Skeletal muscle tissue (tissue), 4 donors: ENCODE data around the gene POLH. TPM values are rescaled to one million over a fixed set of nuclear protein-coding genes. Genes with fewer than 3 reads are reported as not detected.
A peak's percentile ranks its signal among the peaks of the same experiment; 100 is the strongest.
"Not testable (repeated sequence)": the region's sequence is repeated elsewhere in the genome, so short reads cannot be mapped to it uniquely, and the experiment has no call there.

ENCODE experiments used
- H3K27ac ChIP-seq: one replicate; pipeline ENCODE4 v1.7.0; 2013; ENCODE audit warnings: mild to moderate bottlenecking, low read depth, low read length, inconsistent platforms
- H3K27me3 ChIP-seq, 3 donors: one replicate each; pipeline ENCODE4 v1.7.0; 2013; ENCODE audit warnings: low read length in 3 of 3; ENCODE audit not compliant: control insufficient read depth in 3 of 3, insufficient read depth in 3 of 3
- H3K36me3 ChIP-seq, 3 donors: one replicate each; pipeline ENCODE4 v1.7.0; 2013; ENCODE audit warnings: low read length in 3 of 3; ENCODE audit not compliant: control insufficient read depth in 3 of 3, insufficient read depth in 3 of 3
- H3K4me1 ChIP-seq, 3 donors: one replicate each; pipeline ENCODE4 v1.7.0; 2013; ENCODE audit warnings: low read length in 3 of 3, mild to moderate bottlenecking in 3 of 3; ENCODE audit not compliant: control insufficient read depth in 3 of 3, insufficient read depth in 3 of 3
- H3K4me3 ChIP-seq, 3 donors: one replicate each; pipeline ENCODE4 v1.7.0; 2013; ENCODE audit warnings: low read length in 3 of 3
- H3K9ac ChIP-seq, 3 donors: one replicate each; pipeline ENCODE4 v1.7.0; 2013; ENCODE audit warnings: low read length in 3 of 3, mild to moderate bottlenecking in 3 of 3, moderate library complexity in 2 of 3, low read depth in 1 of 3
- H3K9me3 ChIP-seq, 3 donors: one replicate each; pipeline ENCODE4 v1.7.0; 2013; ENCODE audit warnings: low read length in 3 of 3; ENCODE audit not compliant: control insufficient read depth in 3 of 3
- total RNA-seq: library from RNA; depleted of rRNA; stranded (reverse); fragments of >200 nt; gene quantifications from one replicate; pipeline ENCODE4 v1.2.3, GENCODE V29; 2014
- donor health status: Osteomylitis.

The POLH gene
- total RNA-seq, 1 donor from 2014 or later, result 9.9 TPM

- no peaks in the 10 kb centered on the region for H3K27me3 ChIP-seq
- peaks cover 13 to 18% (median 15%) of the 10 kb centered on the region in 3 donors for H3K36me3 ChIP-seq
- peak within 1 kb of the TSS; percentile 32 to 72 (median 33) for H3K9ac ChIP-seq
- peak within 1 kb of the TSS; percentile 59 to 69 (median 65) for H3K4me3 ChIP-seq
- peaks cover 3 to 18% (median 5%) of the 10 kb centered on the region in 3 donors for H3K4me1 ChIP-seq
- no peak within 1 kb of the TSS for H3K27ac ChIP-seq
- no peaks in the 10 kb centered on the region for H3K9me3 ChIP-seq
Observed at GRCh38 chr6:43644940-43645612, 69.1 kb downstream of the POLH start, which contains the start of gene RSPH9. TSS of gene RSPH9 (plus strand) at chr6:43645036. CDS start at chr6:43645099, 63 bp downstream.

- Histone ChIP-seq H3K27ac (no peak overlapping the region), H3K9me3 (no peaks in the 10 kb centered on the region), H3K36me3 (peaks cover 8 to 13% (median 10%) of the 10 kb centered on the region in 3 donors), H3K4me1 (peaks cover 3 to 14% (median 5%) of the 10 kb centered on the region in 3 donors), H3K9ac (peak overlapping the region; percentile 32 to 62 (median 33)), H3K4me3 (peak overlapping the region; percentile 49 to 65 (median 65)), H3K27me3 (no peaks in the 10 kb centered on the region)
Observed at GRCh38 chr6:43645613-43645964, 69.6 kb downstream of the POLH start.

- no peaks in the 10 kb centered on the region for H3K9me3 ChIP-seq
- H3K36me3 ChIP-seq, result peaks cover 0 to 1% (median 0%) of the 10 kb centered on the region in 3 donors
- no peak overlapping the region for H3K4me3 ChIP-seq
- H3K9ac ChIP-seq, result no peak overlapping the region
- H3K4me1 ChIP-seq, result peaks cover 3 to 8% (median 5%) of the 10 kb centered on the region in 3 donors
- H3K27me3 ChIP-seq, result no peaks in the 10 kb centered on the region
- no peak overlapping the region for H3K27ac ChIP-seq
Observed at GRCh38 chr6:43647613-43648012, 71.6 kb downstream of the POLH start.

GRCh38 chr6:43648248-43648647 is 72.3 kb downstream of the POLH start:
- Histone ChIP-seq H3K27ac (no peak overlapping the region), H3K9me3 (no peaks in the 10 kb centered on the region), H3K36me3 (no peaks in the 10 kb centered on the region), H3K4me1 (peaks cover 3 to 8% (median 5%) of the 10 kb centered on the region in 3 donors), H3K4me3 (no peak overlapping the region), H3K9ac (no peak overlapping the region), H3K27me3 (no peaks in the 10 kb centered on the region)

GRCh38 chr6:43652822-43653221 is 76.8 kb downstream of the POLH start:
- not testable (repeated sequence) for H3K9ac ChIP-seq, H3K36me3 ChIP-seq, H3K4me1 ChIP-seq, H3K27ac ChIP-seq, H3K4me3 ChIP-seq, H3K9me3 ChIP-seq, H3K27me3 ChIP-seq

GRCh38 chr6:43657221-43657802 is 81.3 kb downstream of the POLH start:
- Histone ChIP-seq H3K4me3 (no peak overlapping the region), H3K9ac (no peak overlapping the region), H3K27me3 (no peaks in the 10 kb centered on the region), H3K4me1 (no peaks in the 10 kb centered on the region), H3K27ac (no peak overlapping the region), H3K9me3 (peaks cover 0 to 2% (median 0%) of the 10 kb centered on the region in 3 donors), H3K36me3 (no peaks in the 10 kb centered on the region)

GRCh38 chr6:43658161-43658560 is 82.2 kb downstream of the POLH start:
- H3K4me3 ChIP-seq, result no peak overlapping the region
- no peaks in the 10 kb centered on the region for H3K27me3 ChIP-seq
- no peaks in the 10 kb centered on the region for H3K4me1 ChIP-seq
- H3K9ac ChIP-seq, result no peak overlapping the region
- H3K27ac ChIP-seq, result no peak overlapping the region
- no peaks in the 10 kb centered on the region for H3K36me3 ChIP-seq
- H3K9me3 ChIP-seq, result peaks cover 0 to 2% (median 0%) of the 10 kb centered on the region in 3 donors

- H3K4me1 ChIP-seq, result peaks cover 9 to 18% (median 14%) of the 10 kb centered on the region in 3 donors
- H3K4me3 ChIP-seq, H3K27ac ChIP-seq, H3K9ac ChIP-seq, H3K9me3 ChIP-seq, H3K36me3 ChIP-seq, H3K27me3 ChIP-seq: not testable (repeated sequence)
Observed at GRCh38 chr6:43662948-43663347, 87.0 kb downstream of the POLH start.
